DND-41 (cell line): ENCODE measurements around the gene KCNG4.

Experiments used
- EZH2 ChIP-seq: IDR thresholded peaks from 3 replicates; pipeline ENCODE4 v1.6.1; 2012; ENCODE audit warnings: borderline replicate concordance, low read depth, mild to moderate bottlenecking, moderate library complexity, low read length, inconsistent platforms; ENCODE audit not compliant: severe bottlenecking
- TF ChIP-seq, protein P1 (sequence below): IDR thresholded peaks from 2 replicates; pipeline ENCODE4 v1.5.1; 2012; ENCODE audit warnings: borderline replicate concordance, low read length, moderate library complexity, mild to moderate bottlenecking; ENCODE audit not compliant: poor library complexity, severe bottlenecking; ENCODE audit errors: extremely low read depth

DNA sequence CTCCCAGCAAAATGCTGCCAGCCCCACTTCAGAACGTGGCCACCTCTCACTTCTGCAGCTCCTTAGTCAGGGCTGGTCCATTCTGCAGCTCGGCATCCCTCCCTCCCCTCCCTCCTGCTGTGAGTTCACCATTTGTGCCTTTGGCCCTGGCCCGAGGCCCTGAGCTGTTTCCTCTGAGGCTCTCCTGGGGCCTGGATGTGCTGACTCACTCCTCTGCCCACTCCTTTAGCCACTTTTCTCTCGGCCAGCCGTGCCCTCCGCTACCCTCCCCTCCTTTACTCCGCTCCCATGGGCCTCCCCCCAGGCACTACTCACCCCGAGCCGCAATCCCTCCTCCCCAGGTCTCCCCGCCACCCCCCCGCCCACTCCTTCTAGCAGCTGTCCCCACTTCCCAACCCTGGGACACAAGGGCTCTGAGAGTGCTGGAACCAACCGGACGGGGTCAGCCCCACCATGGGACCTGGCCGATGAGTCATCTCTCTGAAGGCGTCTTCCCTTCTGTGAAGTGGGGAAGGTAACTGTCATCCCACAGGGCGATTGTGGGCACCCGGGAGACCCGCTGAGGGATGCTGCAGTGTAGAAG, 11.5 kb downstream of the KCNG4 start:
- TF ChIP-seq, protein P1, sequence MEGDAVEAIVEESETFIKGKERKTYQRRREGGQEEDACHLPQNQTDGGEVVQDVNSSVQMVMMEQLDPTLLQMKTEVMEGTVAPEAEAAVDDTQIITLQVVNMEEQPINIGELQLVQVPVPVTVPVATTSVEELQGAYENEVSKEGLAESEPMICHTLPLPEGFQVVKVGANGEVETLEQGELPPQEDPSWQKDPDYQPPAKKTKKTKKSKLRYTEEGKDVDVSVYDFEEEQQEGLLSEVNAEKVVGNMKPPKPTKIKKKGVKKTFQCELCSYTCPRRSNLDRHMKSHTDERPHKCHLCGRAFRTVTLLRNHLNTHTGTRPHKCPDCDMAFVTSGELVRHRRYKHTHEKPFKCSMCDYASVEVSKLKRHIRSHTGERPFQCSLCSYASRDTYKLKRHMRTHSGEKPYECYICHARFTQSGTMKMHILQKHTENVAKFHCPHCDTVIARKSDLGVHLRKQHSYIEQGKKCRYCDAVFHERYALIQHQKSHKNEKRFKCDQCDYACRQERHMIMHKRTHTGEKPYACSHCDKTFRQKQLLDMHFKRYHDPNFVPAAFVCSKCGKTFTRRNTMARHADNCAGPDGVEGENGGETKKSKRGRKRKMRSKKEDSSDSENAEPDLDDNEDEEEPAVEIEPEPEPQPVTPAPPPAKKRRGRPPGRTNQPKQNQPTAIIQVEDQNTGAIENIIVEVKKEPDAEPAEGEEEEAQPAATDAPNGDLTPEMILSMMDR, result no peak
- no peak for TF ChIP-seq EZH2
